Ammon's horn (tissue), 1 donor: Measurements from ENCODE around the gene MUC5AC.
"Not testable (repeated sequence)": the region's sequence is repeated elsewhere in the genome, so short reads cannot be mapped to it uniquely, and the experiment has no call there.

Source experiments
- DNase-seq: peaks from one replicate; pipeline ENCODE4 v3.0.0-alpha.2; 2016; ENCODE audit warnings: low spot score

Gene MUC5AC, protein sequence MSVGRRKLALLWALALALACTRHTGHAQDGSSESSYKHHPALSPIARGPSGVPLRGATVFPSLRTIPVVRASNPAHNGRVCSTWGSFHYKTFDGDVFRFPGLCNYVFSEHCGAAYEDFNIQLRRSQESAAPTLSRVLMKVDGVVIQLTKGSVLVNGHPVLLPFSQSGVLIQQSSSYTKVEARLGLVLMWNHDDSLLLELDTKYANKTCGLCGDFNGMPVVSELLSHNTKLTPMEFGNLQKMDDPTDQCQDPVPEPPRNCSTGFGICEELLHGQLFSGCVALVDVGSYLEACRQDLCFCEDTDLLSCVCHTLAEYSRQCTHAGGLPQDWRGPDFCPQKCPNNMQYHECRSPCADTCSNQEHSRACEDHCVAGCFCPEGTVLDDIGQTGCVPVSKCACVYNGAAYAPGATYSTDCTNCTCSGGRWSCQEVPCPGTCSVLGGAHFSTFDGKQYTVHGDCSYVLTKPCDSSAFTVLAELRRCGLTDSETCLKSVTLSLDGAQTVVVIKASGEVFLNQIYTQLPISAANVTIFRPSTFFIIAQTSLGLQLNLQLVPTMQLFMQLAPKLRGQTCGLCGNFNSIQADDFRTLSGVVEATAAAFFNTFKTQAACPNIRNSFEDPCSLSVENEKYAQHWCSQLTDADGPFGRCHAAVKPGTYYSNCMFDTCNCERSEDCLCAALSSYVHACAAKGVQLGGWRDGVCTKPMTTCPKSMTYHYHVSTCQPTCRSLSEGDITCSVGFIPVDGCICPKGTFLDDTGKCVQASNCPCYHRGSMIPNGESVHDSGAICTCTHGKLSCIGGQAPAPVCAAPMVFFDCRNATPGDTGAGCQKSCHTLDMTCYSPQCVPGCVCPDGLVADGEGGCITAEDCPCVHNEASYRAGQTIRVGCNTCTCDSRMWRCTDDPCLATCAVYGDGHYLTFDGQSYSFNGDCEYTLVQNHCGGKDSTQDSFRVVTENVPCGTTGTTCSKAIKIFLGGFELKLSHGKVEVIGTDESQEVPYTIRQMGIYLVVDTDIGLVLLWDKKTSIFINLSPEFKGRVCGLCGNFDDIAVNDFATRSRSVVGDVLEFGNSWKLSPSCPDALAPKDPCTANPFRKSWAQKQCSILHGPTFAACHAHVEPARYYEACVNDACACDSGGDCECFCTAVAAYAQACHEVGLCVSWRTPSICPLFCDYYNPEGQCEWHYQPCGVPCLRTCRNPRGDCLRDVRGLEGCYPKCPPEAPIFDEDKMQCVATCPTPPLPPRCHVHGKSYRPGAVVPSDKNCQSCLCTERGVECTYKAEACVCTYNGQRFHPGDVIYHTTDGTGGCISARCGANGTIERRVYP (N-terminal part only)

DNA sequence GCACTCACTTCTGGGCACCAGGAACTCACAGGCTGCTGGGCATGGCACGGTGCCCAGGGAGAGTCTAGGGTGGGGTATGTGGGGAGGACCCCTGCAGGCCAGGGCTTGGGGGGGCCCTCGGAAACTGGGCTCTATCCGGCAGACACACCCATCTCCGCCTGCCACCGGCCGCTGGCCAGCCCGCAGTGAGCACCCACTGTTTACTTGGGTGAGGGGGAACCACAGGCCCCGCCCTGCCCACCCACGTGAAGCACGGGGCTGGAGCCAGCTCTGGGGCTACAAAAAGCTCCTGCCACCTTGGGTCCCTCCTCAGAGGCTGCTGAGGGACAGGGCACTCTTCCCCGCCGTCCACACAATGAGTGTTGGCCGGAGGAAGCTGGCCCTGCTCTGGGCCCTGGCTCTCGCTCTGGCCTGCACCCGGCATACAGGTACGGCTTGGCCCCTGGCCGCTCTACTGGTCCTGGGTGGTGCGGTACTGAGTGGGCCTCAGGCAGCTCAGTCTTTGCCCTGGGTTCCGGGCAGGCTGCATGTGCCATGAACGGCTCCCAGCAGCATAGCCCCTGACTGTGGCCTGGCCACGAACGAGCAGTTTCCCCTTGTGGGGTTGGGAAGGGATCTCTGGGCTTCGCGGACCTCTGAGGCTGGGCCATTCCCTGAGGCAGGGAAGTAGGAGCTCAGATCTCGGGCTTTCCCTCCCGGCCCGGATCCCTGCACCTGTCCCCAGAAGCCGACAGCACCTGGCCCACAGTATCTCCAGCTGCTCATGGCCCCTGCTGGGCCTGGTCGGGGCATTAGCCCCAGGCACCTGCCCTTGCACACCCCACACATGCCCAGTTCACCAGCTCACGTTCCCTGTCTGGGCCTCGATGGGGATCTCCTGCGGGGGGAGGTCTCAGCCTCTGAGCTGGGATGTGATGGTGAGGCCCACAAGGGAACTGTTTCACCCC, at the start of gene MUC5AC:
TSS of gene MUC5AC (plus strand) at position 309 of the 947 bp plus-strand sequence. CDS start at position 356, 47 bp downstream.
- DNase-seq: no peak

DNA sequence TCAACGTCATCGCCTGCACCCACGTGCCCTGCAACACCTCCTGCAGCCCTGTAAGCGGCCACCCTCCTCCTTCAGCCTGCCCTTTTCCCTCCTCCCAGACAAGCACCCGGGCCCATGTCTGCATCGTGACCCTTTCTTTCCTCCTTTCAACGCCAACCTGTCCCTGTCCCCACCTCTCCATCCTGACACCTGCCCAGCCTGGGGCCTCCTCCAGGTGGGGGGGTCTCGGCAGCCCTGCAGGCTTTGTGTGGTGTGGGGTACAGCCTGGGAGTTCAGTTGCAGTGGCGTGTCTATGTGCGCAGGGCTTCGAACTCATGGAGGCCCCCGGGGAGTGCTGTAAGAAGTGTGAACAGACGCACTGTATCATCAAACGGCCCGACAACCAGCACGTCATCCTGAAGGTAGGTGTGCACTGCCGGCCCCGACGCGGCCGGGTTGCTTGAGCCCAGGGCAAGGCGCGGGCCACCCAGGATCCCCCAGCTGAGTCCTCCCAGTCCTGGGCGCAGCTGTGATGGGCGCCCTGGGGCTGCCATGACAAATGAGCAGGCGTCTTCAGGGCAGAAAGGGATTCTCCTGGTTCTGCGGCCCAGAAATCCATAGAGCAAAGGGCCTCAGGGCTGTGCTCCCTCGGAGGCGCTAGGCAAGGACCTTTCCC, 49.4 kb upstream of the MUC5AC start:
- DNase-seq: no peak

DNA sequence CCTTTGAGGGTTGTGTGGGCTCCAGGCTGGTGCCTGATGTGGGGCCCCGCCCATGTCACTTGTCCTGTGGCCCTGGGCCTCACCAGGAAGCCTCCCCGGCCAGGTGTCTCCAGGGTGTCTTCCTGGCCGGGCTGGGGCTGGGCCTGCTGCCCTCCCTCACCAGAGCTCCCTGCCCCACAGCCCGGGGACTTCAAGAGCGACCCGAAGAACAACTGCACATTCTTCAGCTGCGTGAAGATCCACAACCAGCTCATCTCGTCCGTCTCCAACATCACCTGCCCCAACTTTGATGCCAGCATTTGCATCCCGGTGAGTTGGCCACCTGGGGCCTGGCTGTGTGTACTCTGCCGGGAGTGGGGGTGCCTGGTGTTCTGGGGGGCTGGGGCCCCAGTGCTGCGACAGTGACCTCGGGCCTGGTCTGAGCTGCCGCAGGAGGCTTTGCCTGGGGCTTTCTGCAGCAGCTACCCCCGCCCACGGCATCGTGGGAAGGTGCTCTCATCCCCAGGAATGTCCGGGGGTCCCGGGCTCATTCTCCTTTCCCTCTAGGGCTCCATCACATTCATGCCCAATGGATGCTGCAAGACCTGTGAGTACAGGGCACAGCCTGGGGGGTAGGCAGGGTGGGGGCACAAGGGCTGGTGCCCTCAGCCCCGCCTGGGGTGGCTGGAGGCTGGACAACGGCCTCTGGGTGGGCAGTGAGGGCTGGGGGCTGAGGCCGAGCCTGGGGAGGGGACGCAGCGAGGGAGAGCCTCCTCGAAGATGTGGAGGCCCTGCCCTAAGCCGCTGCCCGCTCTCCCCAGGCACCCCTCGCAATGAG, 48.4 kb upstream of the MUC5AC start:
- DNase-seq: no peak

GRCh38 chr11:1109918-1110705, 47.6 kb upstream of the MUC5AC start:
- no peak for DNase-seq

DNA sequence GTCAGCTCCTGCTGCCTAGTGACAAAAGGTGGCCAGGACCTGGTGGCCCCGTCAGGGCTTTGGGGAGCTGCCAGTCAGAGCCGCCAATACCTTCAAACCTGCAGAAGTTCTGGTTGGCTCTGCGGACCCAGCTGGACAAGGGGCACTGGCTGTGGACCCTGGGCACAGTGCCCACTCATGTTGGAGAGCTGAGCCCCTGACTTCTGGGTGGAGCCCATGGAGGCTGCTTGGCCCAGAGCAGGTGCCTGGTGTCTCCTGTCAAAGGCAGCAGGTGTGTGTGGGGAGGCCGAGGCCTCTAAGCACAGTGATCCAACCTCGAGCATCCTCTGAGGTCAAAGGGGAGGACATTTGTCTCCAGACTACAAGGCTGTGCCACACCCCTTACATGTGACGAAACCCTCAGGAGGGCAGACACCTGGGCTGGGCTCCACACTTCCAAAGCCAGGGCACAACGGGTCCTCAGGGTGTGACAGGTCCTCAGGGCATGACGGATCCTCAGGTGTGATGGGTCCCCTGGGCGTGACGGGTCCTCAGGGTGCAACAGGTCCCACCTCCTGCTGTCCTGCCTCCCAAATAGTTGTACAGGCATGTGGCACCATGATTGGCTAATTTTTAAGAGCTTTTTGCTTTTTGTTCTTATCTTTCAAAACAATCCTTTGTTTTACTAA, 46.1 kb upstream of the MUC5AC start:
- no peak for DNase-seq

- no peak for DNase-seq
These were observed 45.2 kb upstream of the MUC5AC start for GRCh38 chr11:1112351-1113191.

DNA sequence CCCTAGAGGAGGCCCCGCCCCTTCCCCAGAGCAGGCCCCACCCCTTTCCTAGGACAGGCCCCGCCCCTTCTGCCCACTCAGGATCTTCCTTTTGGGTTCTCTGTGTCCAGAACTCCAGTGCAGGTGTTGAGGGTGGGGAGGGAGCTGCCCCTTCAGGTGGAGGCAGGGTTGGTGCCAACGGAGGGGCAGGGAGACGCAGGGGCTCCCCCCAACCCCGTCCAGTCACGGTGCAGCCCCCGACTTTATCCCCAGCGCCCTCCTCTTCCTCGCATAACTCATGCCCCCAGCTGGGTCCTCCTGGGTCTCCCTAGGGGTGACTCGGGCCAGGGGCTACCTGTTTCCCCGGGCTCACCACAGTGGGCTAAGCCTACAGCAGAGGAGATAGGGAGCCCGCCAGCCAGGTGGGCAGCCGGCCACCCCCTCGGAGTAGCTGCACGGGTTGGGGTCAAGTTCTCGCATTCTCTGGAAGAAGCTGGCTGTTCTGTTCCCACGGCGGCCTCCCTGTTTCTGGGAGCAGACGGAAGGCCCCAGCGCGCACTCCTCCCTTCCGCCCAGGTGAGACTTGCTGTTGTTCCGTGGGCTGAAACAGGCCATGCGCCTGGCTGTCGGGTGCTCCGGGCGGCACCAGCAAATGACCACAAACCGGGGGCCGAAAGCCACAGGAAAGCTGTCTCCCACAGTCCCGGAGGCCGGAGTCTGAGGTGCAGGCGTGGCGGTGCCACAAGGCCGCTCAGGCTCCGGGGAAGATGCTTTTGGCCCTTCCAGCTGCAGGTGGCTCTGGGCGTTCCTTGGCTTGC, 44.1 kb upstream of the MUC5AC start:
- DNase-seq: no peak

DNA sequence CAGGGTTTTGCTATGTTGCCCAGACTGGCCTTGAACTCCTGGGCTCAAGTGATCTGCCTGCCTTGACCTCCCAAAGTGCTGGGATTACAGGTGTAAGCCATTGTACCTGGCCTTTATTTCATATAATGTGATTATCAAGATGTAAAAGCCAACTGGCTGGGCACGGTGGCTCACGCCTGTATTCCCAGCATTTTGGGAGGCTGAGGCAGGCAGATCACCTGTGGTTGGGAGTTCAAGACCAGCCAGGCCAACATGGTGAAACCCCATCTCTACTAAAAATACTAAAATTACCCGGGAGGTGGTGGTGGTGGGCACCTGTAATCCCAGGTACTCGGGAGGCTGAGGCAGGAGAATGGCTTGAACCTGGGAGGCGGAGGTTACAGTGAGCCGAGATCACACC, 42.5 kb upstream of the MUC5AC start:
- DNase-seq: not testable (repeated sequence)

DNA sequence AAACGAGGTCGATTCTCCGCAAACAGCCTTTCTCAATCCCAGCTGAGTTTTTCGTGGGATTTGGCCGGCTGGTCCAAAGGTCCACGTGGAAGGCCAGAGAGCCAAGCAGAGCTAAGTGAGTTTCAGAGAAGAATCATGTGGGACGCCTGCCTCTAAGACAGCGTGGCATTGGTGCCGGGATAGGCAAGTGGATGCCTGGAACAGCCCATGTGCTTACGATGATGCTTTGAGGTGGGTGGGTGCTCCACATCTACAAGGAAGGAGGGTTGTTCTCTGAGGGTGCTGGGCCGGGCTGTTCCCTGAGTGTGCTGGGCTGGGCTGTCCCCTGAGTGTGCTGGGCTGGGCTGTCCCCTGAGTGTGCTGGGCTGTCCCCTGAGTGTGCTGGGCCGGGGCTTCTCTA, 41.6 kb upstream of the MUC5AC start:
- DNase-seq: no peak

- no peak for DNase-seq
These were observed 40.9 kb upstream of the MUC5AC start for GRCh38 chr11:1116666-1117390.

DNA sequence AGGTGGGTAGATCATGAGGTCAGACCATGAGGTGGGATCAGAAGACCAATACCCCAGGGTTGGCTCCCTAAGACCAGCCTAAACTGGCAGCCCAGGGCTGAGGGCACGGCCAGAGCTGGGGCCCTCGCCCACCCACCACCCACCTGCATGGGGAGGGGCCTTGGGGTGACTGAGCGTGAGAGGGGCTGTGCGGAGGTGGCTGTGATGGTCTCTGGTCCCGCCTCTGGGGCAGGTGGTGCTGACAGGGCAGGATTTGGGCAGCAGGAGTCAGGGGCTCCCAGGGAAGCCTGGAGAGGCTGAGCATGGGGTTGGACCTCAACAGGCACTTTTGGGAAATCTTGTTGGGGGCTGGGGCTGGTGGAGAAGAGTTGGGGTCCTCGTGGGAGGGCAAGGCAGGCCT, 39.8 kb upstream of the MUC5AC start:
- DNase-seq: no peak

DNA sequence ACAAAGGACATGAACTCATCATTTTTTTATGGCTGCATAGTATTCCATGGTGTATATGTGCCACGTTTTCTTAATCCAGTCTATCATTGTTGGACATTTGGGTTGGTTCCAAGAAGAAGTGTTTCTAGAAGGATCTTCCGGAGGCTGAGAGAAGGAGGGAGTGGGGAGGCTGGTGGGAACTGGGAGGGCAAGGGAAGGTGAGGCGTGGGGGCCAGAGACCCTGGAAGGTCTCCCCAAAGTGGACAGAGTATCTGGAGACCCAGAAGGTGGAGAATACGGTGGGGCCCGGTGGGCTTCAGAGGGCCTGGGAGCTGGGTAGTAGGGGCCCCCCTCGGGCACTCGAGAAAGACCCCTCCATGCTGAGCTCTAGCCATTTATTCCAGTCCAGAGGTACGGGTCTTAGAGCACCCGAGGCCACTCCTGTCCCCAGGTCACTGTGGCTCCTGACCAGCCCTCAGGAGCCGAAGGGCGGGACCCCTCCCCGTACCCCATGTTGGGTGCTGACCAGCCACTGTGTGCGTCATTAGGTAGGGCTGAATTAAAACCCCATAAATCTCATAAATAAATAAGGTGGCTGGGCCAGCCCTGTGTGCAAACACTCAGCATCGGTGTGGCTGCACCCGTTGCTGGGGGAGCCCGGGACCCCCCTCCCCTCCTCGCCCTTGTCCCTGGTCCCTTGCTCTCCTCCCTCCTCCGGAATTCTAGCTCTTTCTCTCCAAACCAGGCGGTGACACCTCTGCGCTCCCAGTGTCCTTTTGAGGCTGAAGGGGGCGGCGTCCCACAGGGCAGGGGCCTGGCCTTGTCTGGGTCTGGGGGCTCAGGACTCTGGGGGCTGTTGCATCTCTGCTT, 38.8 kb upstream of the MUC5AC start:
- DNase-seq: no peak

DNA sequence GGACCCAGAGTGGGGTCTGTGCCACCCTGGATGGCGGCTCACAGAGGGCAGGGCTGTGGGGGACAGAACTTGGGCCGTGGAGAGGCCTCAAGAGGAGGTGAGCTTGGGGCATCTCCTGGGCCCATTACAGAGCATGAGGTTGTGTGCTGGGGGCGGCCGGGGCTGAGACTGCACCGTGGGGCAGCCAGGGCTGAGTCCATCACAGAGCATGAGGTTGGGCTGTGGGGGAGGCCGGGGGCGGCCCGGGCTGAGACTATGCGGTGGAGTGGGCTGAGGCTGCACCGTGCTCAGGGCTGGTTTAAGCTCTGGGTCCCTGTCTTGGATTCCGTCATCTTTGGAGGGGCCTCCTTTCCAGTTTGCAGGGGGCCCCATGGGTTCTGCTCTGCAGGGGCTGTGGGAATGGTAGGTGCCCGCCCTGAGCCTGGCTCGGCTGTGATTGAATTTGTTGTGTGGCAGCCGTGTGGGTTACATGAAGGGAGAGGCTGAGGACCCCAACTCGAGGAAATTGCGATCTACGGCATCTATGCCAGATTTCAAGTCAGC, 38.1 kb upstream of the MUC5AC start:
- DNase-seq: no peak

- no peak for DNase-seq
These were observed 37.0 kb upstream of the MUC5AC start for GRCh38 chr11:1120532-1121330.
